Vagina (tissue), 2 donors: ENCODE results near the gene ECPAS.

Experiments used
- CTCF ChIP-seq, 3 experiments: fragments of 450-650 bp in 2 of 3; fragments of 200-600 bp in 1 of 3; sonication (generic) in 1 of 3; IDR thresholded peaks; one replicate each; pipeline ENCODE4 v1.5.1; 2017 to 2019; ENCODE audit warnings: antibody characterized with exemption in 3 of 3, mild to moderate bottlenecking in 2 of 3, moderate library complexity in 2 of 3
- POLR2A ChIP-seq, 2 donors: fragments of 450-650 bp; IDR thresholded peaks; one replicate each; pipeline ENCODE4 v1.6.1; 2017; ENCODE audit warnings: antibody characterized with exemption in 2 of 2, mild to moderate bottlenecking in 2 of 2, moderate library complexity in 2 of 2

- no peak for TF ChIP-seq CTCF (IDR thresholded peaks at IDR 0.05)
- no peak for TF ChIP-seq POLR2A (IDR thresholded peaks at IDR 0.05)
Measured at GRCh38 chr9:111467778-111468367, 16.3 kb downstream of the ECPAS start.
